ENCODE data around the gene VAMP2.

VAMP2 gene

GRCh38 chr17:8121407-8121680 is 41.4 kb downstream of the VAMP2 start:
- DNase-seq: no peak

DNA sequence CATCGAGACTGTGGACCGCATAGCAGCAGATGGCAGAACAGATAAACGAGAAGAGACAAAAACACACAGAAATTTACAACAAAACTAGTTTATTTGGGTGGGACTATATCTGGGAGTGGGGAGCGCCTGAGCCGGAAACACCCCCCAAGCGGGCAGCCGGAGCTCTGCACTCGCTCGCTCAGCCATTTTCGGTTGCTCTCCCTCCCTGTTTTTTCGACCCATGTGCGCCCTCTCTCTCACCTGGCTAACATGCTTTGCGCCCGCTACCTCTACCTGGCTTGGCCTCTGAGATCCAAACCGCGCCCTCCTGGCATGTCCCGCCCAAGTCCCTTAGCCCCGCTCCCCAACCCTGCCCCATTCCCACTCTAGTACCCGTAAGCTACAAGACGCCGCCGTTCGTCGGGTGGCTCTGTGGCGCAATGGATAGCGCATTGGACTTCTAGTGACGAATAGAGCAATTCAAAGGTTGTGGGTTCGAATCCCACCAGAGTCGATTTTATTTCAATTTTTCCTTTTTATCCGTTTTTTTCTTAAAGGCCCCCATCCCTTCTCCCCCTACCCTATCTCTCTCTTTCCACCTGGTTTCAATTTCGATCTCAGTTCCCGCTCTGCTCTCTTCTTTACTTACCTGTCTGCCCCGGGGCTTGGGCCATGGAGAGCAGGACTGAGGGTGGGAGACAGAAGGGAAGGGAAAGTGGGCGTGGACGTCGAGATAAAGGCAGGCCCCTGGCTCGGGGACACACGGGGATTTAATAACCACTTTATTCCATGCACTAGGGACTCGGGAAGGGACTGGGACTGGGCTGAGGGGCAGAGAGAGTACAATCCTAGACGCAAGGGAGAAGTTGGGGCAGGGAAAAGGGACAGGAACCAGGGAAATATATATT is 42.0 kb downstream of the VAMP2 start:
- peak; percentile 77 for DNase-seq

DNA sequence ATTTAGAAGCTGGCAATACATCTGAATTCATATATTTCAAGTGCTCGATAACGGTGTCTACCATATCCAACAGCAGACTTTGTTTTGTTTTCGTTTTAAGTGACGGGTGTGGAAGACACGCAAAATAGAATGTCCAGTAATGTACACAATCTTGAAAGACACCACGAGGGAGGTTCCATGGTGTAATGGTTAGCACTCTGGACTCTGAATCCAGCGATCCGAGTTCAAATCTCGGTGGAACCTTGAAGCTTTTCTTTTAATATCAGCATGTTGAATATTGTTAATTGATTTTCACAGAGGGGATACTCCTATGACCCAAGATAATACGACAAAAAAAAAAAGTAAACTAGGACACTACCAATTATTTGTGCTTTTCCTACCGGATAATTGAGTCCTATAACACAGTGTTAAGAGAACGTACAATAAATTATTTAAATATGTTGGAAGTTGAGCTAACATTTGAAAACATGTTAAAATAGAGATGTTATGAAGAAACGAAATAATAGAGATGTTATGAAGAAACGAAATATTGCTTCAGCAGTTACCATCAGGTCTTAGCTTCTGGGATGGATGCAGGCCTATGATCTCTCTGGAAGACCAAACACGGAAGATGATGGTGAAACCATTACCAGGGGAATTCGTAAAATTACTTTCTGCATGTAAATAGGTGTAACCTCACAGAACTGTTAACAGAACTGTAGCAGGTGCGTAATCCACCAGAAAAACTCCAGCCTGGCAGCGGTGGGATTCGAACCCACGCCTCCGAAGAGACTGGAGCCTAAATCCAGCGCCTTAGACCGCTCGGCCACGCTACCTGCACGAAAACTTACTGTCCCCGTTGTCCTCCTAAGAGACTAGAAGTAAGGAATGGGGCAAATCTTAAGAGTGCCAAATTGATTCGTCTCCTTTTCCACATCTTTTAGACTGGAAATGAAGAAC is 42.9 kb downstream of the VAMP2 start:
- DNase-seq: peak; percentile 87

DNA sequence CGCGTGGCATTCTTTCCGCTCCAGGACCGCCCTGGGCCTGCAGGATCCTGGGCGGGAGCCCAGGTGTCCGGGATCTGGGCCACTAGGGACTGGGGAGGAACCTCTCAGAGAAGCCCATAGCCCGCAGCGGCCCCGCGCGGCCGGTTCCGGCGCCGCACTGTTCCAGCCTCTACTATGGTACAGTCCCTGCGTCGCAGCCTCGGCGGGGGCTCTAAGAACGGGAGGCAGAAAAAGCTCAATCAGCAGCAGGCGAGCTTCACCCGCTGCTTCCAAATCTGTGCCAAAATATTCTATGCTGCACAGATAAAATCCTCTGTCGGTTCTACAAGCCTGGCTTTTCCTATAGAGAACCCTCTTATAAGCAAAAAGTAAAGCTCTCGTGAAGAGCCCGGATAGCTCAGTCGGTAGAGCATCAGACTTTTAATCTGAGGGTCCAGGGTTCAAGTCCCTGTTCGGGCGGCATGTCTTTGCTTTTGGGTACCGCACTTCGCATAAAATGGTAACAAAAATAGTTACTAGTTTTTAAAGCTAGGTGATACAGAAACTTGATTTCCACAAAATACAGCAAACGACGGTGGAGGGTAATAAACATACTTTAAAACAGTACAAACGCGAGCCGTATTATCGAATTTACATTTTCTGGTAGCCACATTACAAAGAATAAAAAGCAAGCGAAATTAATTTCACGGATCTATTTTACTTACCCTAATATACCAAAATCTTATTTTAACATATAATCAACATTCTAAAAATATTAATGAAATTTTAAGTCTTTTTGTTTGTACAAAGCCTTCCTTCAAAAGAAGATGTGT is 43.8 kb downstream of the VAMP2 start:
- peak; percentile 83 for DNase-seq

DNA sequence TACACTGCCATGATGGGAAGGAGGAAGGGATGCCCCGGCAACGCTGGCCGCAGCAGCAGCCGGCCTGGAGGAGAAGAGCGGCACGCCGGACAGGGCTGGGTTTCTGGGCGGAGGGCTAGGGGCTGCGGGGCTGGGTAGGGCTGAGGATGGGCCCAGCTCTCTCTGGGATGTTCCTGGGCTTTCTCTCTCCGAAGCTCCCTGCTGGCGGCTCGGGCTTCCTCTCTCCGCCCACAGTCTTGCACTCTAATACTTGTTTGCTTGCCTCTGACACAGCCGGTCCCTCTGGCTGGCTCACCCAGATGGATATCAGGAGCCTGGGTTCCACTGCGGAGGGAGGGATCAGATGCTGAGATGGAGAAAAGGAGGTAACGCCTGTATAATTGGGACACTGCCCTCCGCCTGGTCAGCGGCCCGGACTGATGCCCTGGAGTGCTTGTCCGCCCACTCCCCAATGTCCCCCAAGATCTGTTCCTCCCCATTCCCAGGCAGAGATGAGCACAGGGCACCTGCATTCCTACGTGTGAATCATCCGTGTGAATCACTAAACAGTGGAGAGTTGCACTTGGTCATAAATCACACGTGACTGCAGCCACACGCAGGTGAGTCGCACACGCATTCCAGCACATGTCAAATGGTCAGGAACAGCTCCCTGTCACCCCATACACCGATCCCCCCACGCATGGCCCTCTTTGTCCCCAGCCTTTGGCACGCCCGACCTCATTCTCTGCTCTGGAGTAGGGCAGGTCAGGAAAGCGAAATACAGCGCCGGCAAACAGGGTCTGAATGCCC is 44.6 kb downstream of the VAMP2 start, which contains the start of gene ALOXE3:
ALOXE3 (minus strand) TSS at position 535 of the 789 bp plus-strand sequence; CDS start at position 11, 524 bp downstream.
- peak; percentile 42 for DNase-seq

- DNase-seq: no peak
Measured at GRCh38 chr17:8117367-8117979, 45.3 kb downstream of the VAMP2 start.

GRCh38 chr17:8116776-8117175 is 46.0 kb downstream of the VAMP2 start:
- DNase-seq: no peak

DNA sequence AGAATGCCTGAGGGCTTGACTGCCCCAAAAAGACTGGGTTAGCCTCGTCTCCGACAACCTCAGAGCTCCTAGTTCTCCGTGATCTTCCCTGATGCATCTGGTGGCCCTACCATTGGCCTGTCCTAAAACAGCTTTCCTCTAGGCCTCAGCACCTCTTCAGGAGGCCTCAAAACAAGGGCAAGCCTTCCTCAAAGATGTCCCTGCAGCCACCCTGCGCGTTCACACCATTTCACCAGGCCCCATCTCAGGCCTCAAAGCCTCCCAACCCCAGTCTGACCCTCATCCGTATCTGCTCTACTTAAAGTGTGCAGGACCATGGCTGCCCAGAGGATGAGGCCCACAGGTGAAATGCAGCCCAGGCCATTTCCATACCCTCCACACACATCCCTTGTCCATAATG is 51.8 kb downstream of the VAMP2 start:
- DNase-seq: no peak

- no peak for DNase-seq
Measured at GRCh38 chr17:8110456-8110804, 52.3 kb downstream of the VAMP2 start.

- peak; percentile 70 for DNase-seq
Measured at GRCh38 chr17:8109661-8110455, 52.9 kb downstream of the VAMP2 start.

All from NCI-H69 (cell line).